Lower lobe of right lung (tissue), 1 donor: ENCODE data around the gene HMCES. TPM values are rescaled to one million over a fixed set of nuclear protein-coding genes. Genes with fewer than 3 reads are reported as not detected.

Experiments
- microRNA-seq: library from miRNA; unstranded; fragments of <30 nt; microRNA quantifications from one replicate; pipeline ENCODE4 v1.2.0, GENCODE V29; 2020; ENCODE audit warnings: borderline number of aligned reads
- total RNA-seq: library from RNA; stranded (reverse); fragmentation: NEBNext Ultra II Directional; extraction: Animal tissue kit (Norgen Biotek cat#: 25700); gene quantifications from one replicate; pipeline ENCODE4 v1.2.1, GENCODE V29; 2021
- donor health status: DM: no; HTN: yes; CAD: no; lungs with severe emphysema.

The HMCES gene
- total RNA-seq, 1 donor from 2014 or later: 28.1 TPM

Small RNA genes within 50 kb of the gene (microRNA-seq; reads per million reads assigned to microRNA genes)
- gene MIR6826: not detected

Other genes starting within 250 kb of the HMCES start
- gene GP9, start 218.1 kb upstream of the HMCES start, total RNA-seq: 2.6 TPM
- 29.9 TPM for gene RAB43, start 157.1 kb upstream of the HMCES start, total RNA-seq
- gene ISY1, start 117.8 kb upstream of the HMCES start, total RNA-seq: 31.0 TPM
- 298 TPM for gene CNBP, start 95.0 kb upstream of the HMCES start, total RNA-seq
- gene COPG1, start 29.3 kb upstream of the HMCES start, total RNA-seq: 150 TPM
- gene EFCAB12, start 149.8 kb downstream of the HMCES start, total RNA-seq: 4.8 TPM
- 38.8 TPM for gene MBD4, start 161.1 kb downstream of the HMCES start, total RNA-seq
- gene IFT122, start 161.4 kb downstream of the HMCES start, total RNA-seq: 29.9 TPM
- not detected for gene RHO, start 249.8 kb downstream of the HMCES start, total RNA-seq